ENCODE measurements around the gene BPIFB3. TPM values are rescaled to one million over a fixed set of nuclear protein-coding genes. Genes with fewer than 3 reads are reported as not detected.

BPIFB3 gene
- total and polyA plus RNA-seq, 2 of the 4 experiments (the other 2 are of a cell fraction) = not detected

DNA sequence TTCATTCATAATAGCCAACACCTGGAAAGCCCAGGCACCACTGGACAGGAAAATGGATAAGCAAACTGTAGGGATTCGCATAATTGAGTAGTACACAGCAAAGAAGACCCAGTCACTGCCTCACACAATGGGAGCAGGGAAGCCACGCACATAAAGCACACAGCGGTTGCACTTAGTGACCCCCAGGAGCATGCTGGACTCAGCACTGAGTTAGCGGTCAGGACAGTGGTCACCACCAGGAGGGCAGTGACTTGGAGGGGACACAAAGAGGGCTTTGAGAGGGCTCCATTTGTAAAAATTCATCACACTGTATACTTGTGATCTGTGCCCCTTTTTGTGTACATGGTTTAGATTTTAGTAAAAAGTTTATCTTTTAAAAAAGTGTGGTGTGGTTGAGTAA is 2.4 kb upstream of the BPIFB3 start:
- H3K9me3 ChIP-seq (ENCODE audit: control insufficient read depth, insufficient read depth, low read length) = no peaks in the 10 kb centered on the region
- H3K18ac ChIP-seq (ENCODE audit: low read depth, low read length) = no peak overlapping the region
- dilution Hi-C loops (cut with HindIII; ENCODE audit: low sequenced_read_pairs, unreplicated experiment) = no loop called here
- no peak overlapping the region for H2AK5ac ChIP-seq (ENCODE audit: low read depth, low read length)
- H4K8ac ChIP-seq (ENCODE audit: low read depth in 2 of 2, low read length in 2 of 2) = no peak overlapping the region
- in situ Hi-C loops (cut with MboI; ENCODE audit: low sequenced_read_pairs) = no loop called here
- ChIA-PET CTCF (no interaction called here), POLR2A (ENCODE audit: unreplicated experiment) (no interaction called here)
- H4K20me1 ChIP-seq (ENCODE audit: insufficient read depth, low read length) = no peaks in the 10 kb centered on the region
- H3K4ac ChIP-seq (ENCODE audit: low read depth, low read length) = no peak overlapping the region
- no peak for TF ChIP-seq RFX5 (IDR thresholded peaks at IDR 0.05; ENCODE audit: low read depth, low read length)
- no peak for TF ChIP-seq NFE2L2 (IDR thresholded peaks at IDR 0.05; ENCODE audit: low read depth, low read length)
- no peak for TF ChIP-seq RAD21 (IDR thresholded peaks at IDR 0.05; ENCODE audit: low read length)
- TF ChIP-seq FOS (IDR thresholded peaks at IDR 0.05; ENCODE audit: low read depth, low read length) = no peak
- no peak for TF ChIP-seq MAZ (IDR thresholded peaks at IDR 0.05; ENCODE audit: borderline replicate concordance, low read depth, low read length)
- no peak for TF ChIP-seq CEBPB (IDR thresholded peaks at IDR 0.05; ENCODE audit: low read depth, low read length)
- TF ChIP-seq MAFK (IDR thresholded peaks at IDR 0.05; ENCODE audit: low read depth, low read length) = no peak
- no peak for TF ChIP-seq RCOR1 (IDR thresholded peaks at IDR 0.05; ENCODE audit: insufficient replicate concordance, low read length)
- TF ChIP-seq, protein P1, sequence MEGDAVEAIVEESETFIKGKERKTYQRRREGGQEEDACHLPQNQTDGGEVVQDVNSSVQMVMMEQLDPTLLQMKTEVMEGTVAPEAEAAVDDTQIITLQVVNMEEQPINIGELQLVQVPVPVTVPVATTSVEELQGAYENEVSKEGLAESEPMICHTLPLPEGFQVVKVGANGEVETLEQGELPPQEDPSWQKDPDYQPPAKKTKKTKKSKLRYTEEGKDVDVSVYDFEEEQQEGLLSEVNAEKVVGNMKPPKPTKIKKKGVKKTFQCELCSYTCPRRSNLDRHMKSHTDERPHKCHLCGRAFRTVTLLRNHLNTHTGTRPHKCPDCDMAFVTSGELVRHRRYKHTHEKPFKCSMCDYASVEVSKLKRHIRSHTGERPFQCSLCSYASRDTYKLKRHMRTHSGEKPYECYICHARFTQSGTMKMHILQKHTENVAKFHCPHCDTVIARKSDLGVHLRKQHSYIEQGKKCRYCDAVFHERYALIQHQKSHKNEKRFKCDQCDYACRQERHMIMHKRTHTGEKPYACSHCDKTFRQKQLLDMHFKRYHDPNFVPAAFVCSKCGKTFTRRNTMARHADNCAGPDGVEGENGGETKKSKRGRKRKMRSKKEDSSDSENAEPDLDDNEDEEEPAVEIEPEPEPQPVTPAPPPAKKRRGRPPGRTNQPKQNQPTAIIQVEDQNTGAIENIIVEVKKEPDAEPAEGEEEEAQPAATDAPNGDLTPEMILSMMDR (conservative IDR thresholded peaks at IDR 0.05; ENCODE audit: low read depth, low read length) = no peak
- no peak for TF ChIP-seq POLR2A (IDR thresholded peaks at IDR 0.05; ENCODE audit: low read depth, low read length)
- TF ChIP-seq SMC3 (IDR thresholded peaks at IDR 0.05; ENCODE audit: low read depth, low read length) = no peak
- no peak for TF ChIP-seq USF2 (IDR thresholded peaks at IDR 0.05; ENCODE audit: low read depth, low read length)
- no peak for TF ChIP-seq BHLHE40 (IDR thresholded peaks at IDR 0.05; ENCODE audit: low read depth, low read length)
- no peak for TF ChIP-seq MXI1 (IDR thresholded peaks at IDR 0.05; ENCODE audit: borderline replicate concordance, low read depth, low read length)
- no CpG with 5 or more reads among the region's 4 CpGs for WGBS, 2 experiments (ENCODE audit: extremely low coverage in 2 of 2, insufficient read length in 1 of 2)
- H2BK5ac ChIP-seq (ENCODE audit: low read depth, low read length, poor library complexity, severe bottlenecking) = no peak overlapping the region
- H4K5ac ChIP-seq (ENCODE audit: low read depth, low read length) = no peak overlapping the region
- no peak overlapping the region for H3K56ac ChIP-seq (ENCODE audit: extremely low read depth, insufficient read depth, low read length)
- no peak overlapping the region for H3K4me2 ChIP-seq (ENCODE audit: low read depth, low read length)
- no peak overlapping the region for H2AFZ ChIP-seq (replicated peaks; ENCODE audit: low read length, poor library complexity)
- ATAC-seq (ENCODE audit: low read depth) (no peak), DNase-seq (no peak)
- H3K23ac ChIP-seq (ENCODE audit: low read depth, low read length) = no peak overlapping the region
- BruUV-seq (replicated peaks) = no TSS peak
- H3K4me1 ChIP-seq (ENCODE audit: control insufficient read depth, insufficient read depth, low read length) = no peaks in the 10 kb centered on the region
- H2BK20ac ChIP-seq (ENCODE audit: low read depth, low read length) = no peak overlapping the region
- intact Hi-C loops (cut with micrococcal nuclease) = no loop called here
- no peak overlapping the region for H2BK15ac ChIP-seq (ENCODE audit: low read depth, low read length)
- H2AK9ac ChIP-seq (replicated peaks; ENCODE audit: low read depth, low read length, poor library complexity) = no peak overlapping the region
- no peaks in the 10 kb centered on the region for H3K9me1 ChIP-seq (ENCODE audit: insufficient read depth, low read length)
- no peak overlapping the region for H3K9ac ChIP-seq (ENCODE audit: low read depth, low read length)
- H3K79me1 ChIP-seq (ENCODE audit: low read depth in 1 of 2, low read length in 2 of 2) = no peaks in the 10 kb centered on the region
- no peak overlapping the region for H3K27ac ChIP-seq (ENCODE audit: insufficient read depth, low read length)
- H3K27me3 ChIP-seq (ENCODE audit: control insufficient read depth, insufficient read depth, low read length) = peaks cover 2% of the 10 kb centered on the region; the same call in 1 of the 2 replicates
- H3K36me3 ChIP-seq (ENCODE audit: control insufficient read depth, insufficient read depth, low read length) = no peaks in the 10 kb centered on the region
- no peak overlapping the region for H3K4me3 ChIP-seq (ENCODE audit: insufficient read depth, low read depth, low read length)
- H2BK120ac ChIP-seq (ENCODE audit: low read depth, low read length) = no peak overlapping the region
- H3K14ac ChIP-seq (replicated peaks; ENCODE audit: low read depth, low read length) = no peak overlapping the region
- H4K91ac ChIP-seq (ENCODE audit: insufficient read depth, low read depth, low read length) = no peak overlapping the region

All from IMR-90 (cell line).